ENCODE measurements around the gene CAMK1D. TPM values are rescaled to one million over a fixed set of nuclear protein-coding genes. Genes with fewer than 3 reads are reported as not detected.
A peak's percentile ranks its signal among the peaks of the same experiment; 100 is the strongest.

CAMK1D gene
- total RNA-seq, 1 experiment from 2014 or later, result 6.3 TPM

- H3K4me1 ChIP-seq (ENCODE audit: insufficient read depth, low read length), result no peaks in the 10 kb centered on the region; the same call in 1 of the 2 replicates
- H2BK15ac ChIP-seq (ENCODE audit: low read depth, low read length), result no peak overlapping the region
- no peak overlapping the region for H4K91ac ChIP-seq (ENCODE audit: insufficient read length, low read depth, low read length)
- H3K79me2 ChIP-seq (ENCODE audit: insufficient read depth, low read length), result no peaks in the 10 kb centered on the region
- H3K4me2 ChIP-seq (ENCODE audit: insufficient read depth, insufficient read length, low read length), result no peak overlapping the region
- no peak overlapping the region for H4K5ac ChIP-seq (ENCODE audit: insufficient read length, low read depth, low read length)
- H2AFZ ChIP-seq (ENCODE audit: low read length), result no peak overlapping the region
- peak overlapping the region; percentile 5 for H3K56ac ChIP-seq (ENCODE audit: insufficient read length, low read depth, low read length)
- no peaks in the 10 kb centered on the region for H3K23me2 ChIP-seq (ENCODE audit: insufficient read length, low read depth, low read length, poor library complexity, severe bottlenecking)
- Mint-ChIP-seq H3K4me1 (peaks cover 10 to 11% of the 10 kb centered on the region in 2 experiments), H3K9me3 (no peaks in the 10 kb centered on the region), H3K27me3 (ENCODE audit: low read depth) (no peaks in the 10 kb centered on the region; the same call in 1 of the 2 replicates), H3K36me3 (ENCODE audit: insufficient read depth in 1 of 3, low read depth in 3 of 3) (no peaks in the 10 kb centered on the region), H3K4me3 (no peak overlapping the region), H3K27ac (no peak overlapping the region)
- no peak overlapping the region for H2BK20ac ChIP-seq (ENCODE audit: low read depth, low read length, poor library complexity, severe bottlenecking)
- H3K27ac ChIP-seq (ENCODE audit: insufficient read length, low read depth, low read length), result no peak overlapping the region
- DNase-seq, result no peak
- no peaks in the 10 kb centered on the region for H3K27me3 ChIP-seq (ENCODE audit: insufficient read depth, low read length)
- TF ChIP-seq CTCF (conservative IDR thresholded peaks at IDR 0.05), result no peak
- H2AK5ac ChIP-seq (ENCODE audit: insufficient read length, low read length), result no peak overlapping the region
- H4K8ac ChIP-seq (replicated peaks; ENCODE audit: insufficient read length, low read depth, low read length), result no peak overlapping the region
- H4K20me1 ChIP-seq (ENCODE audit: control insufficient read depth, insufficient read depth, insufficient read length), result no peaks in the 10 kb centered on the region
- H3K4ac ChIP-seq (ENCODE audit: low read depth, low read length), result no peak overlapping the region
- no peak overlapping the region for H3K23ac ChIP-seq (ENCODE audit: insufficient read length, low read depth, low read length)
- no peaks in the 10 kb centered on the region for H3K9me3 ChIP-seq (ENCODE audit: control insufficient read depth, low read depth, low read length)
- no peaks in the 10 kb centered on the region for H3K79me1 ChIP-seq (ENCODE audit: insufficient read depth, low read depth, low read length, poor library complexity, severe bottlenecking)
- no peak overlapping the region for H2BK12ac ChIP-seq (ENCODE audit: insufficient read length, low read depth, low read length)
- no peak overlapping the region for H3K18ac ChIP-seq (ENCODE audit: insufficient read length, low read depth, low read length)
- H3K14ac ChIP-seq (ENCODE audit: insufficient read depth, low read length), result no peak overlapping the region
- no peak overlapping the region for H2BK120ac ChIP-seq (ENCODE audit: low read depth, low read length, poor library complexity, severe bottlenecking)
- no CpG with 5 or more reads among the region's 9 CpGs for WGBS (ENCODE audit: extremely low coverage, insufficient read length, low lambda C conversion rate)
- no peak overlapping the region for H2BK5ac ChIP-seq (ENCODE audit: insufficient read length, low read length)
- H3K9ac ChIP-seq (ENCODE audit: extremely low read depth, insufficient read length, low read length), result no peak overlapping the region
- H3T11ph ChIP-seq (ENCODE audit: low read length), result no peak overlapping the region
Observed at GRCh38 chr10:12720217-12720981, 371.1 kb downstream of the CAMK1D start.

All from H9 (cell line).